Measurements from ENCODE around the gene SCGB3A1.

DNA sequence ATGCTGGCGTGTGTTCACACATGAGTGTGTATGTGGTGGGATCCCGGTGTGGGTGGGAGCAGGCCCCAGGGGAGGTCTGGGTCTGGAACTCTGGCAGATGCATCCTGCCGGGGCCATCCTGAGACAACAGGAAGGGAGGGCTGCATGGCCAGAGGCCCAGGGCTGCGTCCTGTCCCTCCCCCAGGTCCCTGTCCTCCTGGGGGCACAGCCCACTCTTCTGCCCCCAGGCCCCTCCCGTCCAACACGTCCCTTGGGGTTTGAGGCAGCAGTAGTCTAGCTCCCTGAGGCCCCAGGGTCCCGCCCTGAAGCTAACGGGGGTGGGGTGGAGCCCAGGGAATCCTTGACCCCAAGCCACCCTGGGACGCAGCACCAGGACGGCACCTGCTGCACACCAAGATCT is 41.5 kb upstream of the SCGB3A1 start:
- TF ChIP-seq, protein P1, sequence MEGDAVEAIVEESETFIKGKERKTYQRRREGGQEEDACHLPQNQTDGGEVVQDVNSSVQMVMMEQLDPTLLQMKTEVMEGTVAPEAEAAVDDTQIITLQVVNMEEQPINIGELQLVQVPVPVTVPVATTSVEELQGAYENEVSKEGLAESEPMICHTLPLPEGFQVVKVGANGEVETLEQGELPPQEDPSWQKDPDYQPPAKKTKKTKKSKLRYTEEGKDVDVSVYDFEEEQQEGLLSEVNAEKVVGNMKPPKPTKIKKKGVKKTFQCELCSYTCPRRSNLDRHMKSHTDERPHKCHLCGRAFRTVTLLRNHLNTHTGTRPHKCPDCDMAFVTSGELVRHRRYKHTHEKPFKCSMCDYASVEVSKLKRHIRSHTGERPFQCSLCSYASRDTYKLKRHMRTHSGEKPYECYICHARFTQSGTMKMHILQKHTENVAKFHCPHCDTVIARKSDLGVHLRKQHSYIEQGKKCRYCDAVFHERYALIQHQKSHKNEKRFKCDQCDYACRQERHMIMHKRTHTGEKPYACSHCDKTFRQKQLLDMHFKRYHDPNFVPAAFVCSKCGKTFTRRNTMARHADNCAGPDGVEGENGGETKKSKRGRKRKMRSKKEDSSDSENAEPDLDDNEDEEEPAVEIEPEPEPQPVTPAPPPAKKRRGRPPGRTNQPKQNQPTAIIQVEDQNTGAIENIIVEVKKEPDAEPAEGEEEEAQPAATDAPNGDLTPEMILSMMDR (IDR thresholded peaks at IDR 0.05), result no peak
- no peak for TF ChIP-seq POLR2A (IDR thresholded peaks at IDR 0.05)
